Activated CD8-positive, alpha-beta memory T cell treated with anti-CD3 and anti-CD28 coated beads, Interleukin-2, amount 50 U/mL, for 48 hours (primary cell): ENCODE data around the gene SURF1.
A peak's percentile ranks its signal among the peaks of the same experiment; 100 is the strongest.

ENCODE experiments used
- DNase-seq: peaks from one replicate; pipeline ENCODE4 v3.0.0-alpha.2; 2020

Gene SURF1

GRCh38 chr9:133342570-133342969 is 13.7 kb downstream of the SURF1 start:
- no peak for DNase-seq

GRCh38 chr9:133342069-133342406 is 14.2 kb downstream of the SURF1 start:
- DNase-seq = no peak

GRCh38 chr9:133341369-133342068 is 14.8 kb downstream of the SURF1 start:
- DNase-seq = no peak

- DNase-seq = no peak
These were observed 15.4 kb downstream of the SURF1 start for GRCh38 chr9:133340916-133341315.

GRCh38 chr9:133340256-133340655 is 16.0 kb downstream of the SURF1 start:
- DNase-seq = no peak

- no peak for DNase-seq
These were observed 16.6 kb downstream of the SURF1 start for GRCh38 chr9:133339641-133340040.

GRCh38 chr9:133335924-133336811 is 20.1 kb downstream of the SURF1 start, which contains the start of gene SURF6:
TSS of gene SURF6 (minus strand) at chr9:133336188. CDS start at chr9:133336132, 56 bp downstream.
- DNase-seq = peak; percentile 97

- DNase-seq = peak; percentile 42
These were observed 21.4 kb downstream of the SURF1 start for GRCh38 chr9:133334888-133335287.

GRCh38 chr9:133334161-133334560 is 22.1 kb downstream of the SURF1 start:
- peak; percentile 46 for DNase-seq

- DNase-seq = no peak
These were observed 22.7 kb downstream of the SURF1 start for GRCh38 chr9:133333566-133333965.

- DNase-seq = peak; percentile 42
These were observed 23.3 kb downstream of the SURF1 start for GRCh38 chr9:133333011-133333410.

- no peak for DNase-seq
These were observed 23.9 kb downstream of the SURF1 start for GRCh38 chr9:133332381-133332730.

- peak; percentile 48 for DNase-seq
These were observed 24.5 kb downstream of the SURF1 start for GRCh38 chr9:133331641-133332380.

- DNase-seq = peak; percentile 48
These were observed 25.1 kb downstream of the SURF1 start for GRCh38 chr9:133331221-133331620.

GRCh38 chr9:133329306-133330156 is 26.8 kb downstream of the SURF1 start:
- peak; percentile 57 for DNase-seq

GRCh38 chr9:133327834-133328484 is 28.3 kb downstream of the SURF1 start:
- DNase-seq = peak; percentile 45

GRCh38 chr9:133327021-133327420 is 29.3 kb downstream of the SURF1 start:
- DNase-seq = peak; percentile 39

GRCh38 chr9:133323991-133324703 is 32.1 kb downstream of the SURF1 start:
- no peak for DNase-seq

GRCh38 chr9:133323211-133323610 is 33.1 kb downstream of the SURF1 start:
- no peak for DNase-seq

- no peak for DNase-seq
These were observed 33.6 kb downstream of the SURF1 start for GRCh38 chr9:133322701-133323100.

GRCh38 chr9:133321411-133321935 is 34.8 kb downstream of the SURF1 start:
- DNase-seq = peak; percentile 17
